NCI-H82 treated with DMSO at 0.1 percent for 48 hours (cell line): Measurements from ENCODE around the gene PRKAG2.
"Not testable (repeated sequence)": the region's sequence is repeated elsewhere in the genome, so short reads cannot be mapped to it uniquely, and the experiment has no call there.

Source experiments
- DNase-seq: peaks from one replicate; lab custom pipeline; 2025; ENCODE audit not compliant: unreplicated experiment; lab: John Stamatoyannopoulos, UW

PRKAG2 gene

GRCh38 chr7:151852486-151853396 is 24.2 kb downstream of the PRKAG2 start:
- DNase-seq = no peak

GRCh38 chr7:151851782-151852181 is 25.1 kb downstream of the PRKAG2 start:
- DNase-seq = no peak

GRCh38 chr7:151851145-151851751 is 25.7 kb downstream of the PRKAG2 start:
- DNase-seq = no peak

- DNase-seq = no peak
These were observed 26.3 kb downstream of the PRKAG2 start for GRCh38 chr7:151850491-151851124.

- DNase-seq = no peak
These were observed 27.0 kb downstream of the PRKAG2 start for GRCh38 chr7:151849879-151850260.

GRCh38 chr7:151849008-151849878 is 27.7 kb downstream of the PRKAG2 start:
- no peak for DNase-seq

- DNase-seq = no peak
These were observed 29.2 kb downstream of the PRKAG2 start for GRCh38 chr7:151847681-151848081.

- DNase-seq = no peak
These were observed 29.8 kb downstream of the PRKAG2 start for GRCh38 chr7:151847136-151847535.

GRCh38 chr7:151845412-151846205 is 31.3 kb downstream of the PRKAG2 start:
- no peak for DNase-seq

- DNase-seq = no peak
These were observed 32.1 kb downstream of the PRKAG2 start for GRCh38 chr7:151844825-151845200.

GRCh38 chr7:151844071-151844824 is 32.7 kb downstream of the PRKAG2 start:
- no peak for DNase-seq

- DNase-seq = no peak
These were observed 33.7 kb downstream of the PRKAG2 start for GRCh38 chr7:151843181-151843580.

- DNase-seq = not testable (repeated sequence)
These were observed 35.4 kb downstream of the PRKAG2 start for GRCh38 chr7:151841395-151842051.

- DNase-seq = no peak
These were observed 36.6 kb downstream of the PRKAG2 start for GRCh38 chr7:151840088-151840910.

- DNase-seq = no peak
These were observed 37.4 kb downstream of the PRKAG2 start for GRCh38 chr7:151839451-151839921.

GRCh38 chr7:151838861-151839381 is 38.0 kb downstream of the PRKAG2 start:
- DNase-seq = no peak

GRCh38 chr7:151838072-151838471 is 38.8 kb downstream of the PRKAG2 start:
- no peak for DNase-seq
